ENCODE measurements around the gene ERLEC1.

ERLEC1 gene

GRCh38 chr2:53867773-53868172, 80.9 kb downstream of the ERLEC1 start:
- TF ChIP-seq EZH2 (IDR thresholded peaks at IDR 0.05; ENCODE audit: borderline replicate concordance, low read length) = no peak
- TF ChIP-seq, protein P1, sequence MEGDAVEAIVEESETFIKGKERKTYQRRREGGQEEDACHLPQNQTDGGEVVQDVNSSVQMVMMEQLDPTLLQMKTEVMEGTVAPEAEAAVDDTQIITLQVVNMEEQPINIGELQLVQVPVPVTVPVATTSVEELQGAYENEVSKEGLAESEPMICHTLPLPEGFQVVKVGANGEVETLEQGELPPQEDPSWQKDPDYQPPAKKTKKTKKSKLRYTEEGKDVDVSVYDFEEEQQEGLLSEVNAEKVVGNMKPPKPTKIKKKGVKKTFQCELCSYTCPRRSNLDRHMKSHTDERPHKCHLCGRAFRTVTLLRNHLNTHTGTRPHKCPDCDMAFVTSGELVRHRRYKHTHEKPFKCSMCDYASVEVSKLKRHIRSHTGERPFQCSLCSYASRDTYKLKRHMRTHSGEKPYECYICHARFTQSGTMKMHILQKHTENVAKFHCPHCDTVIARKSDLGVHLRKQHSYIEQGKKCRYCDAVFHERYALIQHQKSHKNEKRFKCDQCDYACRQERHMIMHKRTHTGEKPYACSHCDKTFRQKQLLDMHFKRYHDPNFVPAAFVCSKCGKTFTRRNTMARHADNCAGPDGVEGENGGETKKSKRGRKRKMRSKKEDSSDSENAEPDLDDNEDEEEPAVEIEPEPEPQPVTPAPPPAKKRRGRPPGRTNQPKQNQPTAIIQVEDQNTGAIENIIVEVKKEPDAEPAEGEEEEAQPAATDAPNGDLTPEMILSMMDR (IDR thresholded peaks at IDR 0.05; ENCODE audit: low read length) = no peak
- Histone ChIP-seq H3K9me2 (ENCODE audit: low read depth, low read length) (no peaks in the 10 kb centered on the region), H3K9ac (ENCODE audit: low read length) (no peak overlapping the region), H3K9me3 (ENCODE audit: low read length) (no peaks in the 10 kb centered on the region), H3F3A (ENCODE audit: insufficient read depth, low read length) (no peaks in the 10 kb centered on the region; the same call in 1 of the 2 replicates), H3K4me1 (ENCODE audit: insufficient read depth, low read length, severe bottlenecking) (no peaks in the 10 kb centered on the region), H3K27ac (ENCODE audit: low read depth, low read length, poor library complexity, severe bottlenecking) (no peak overlapping the region), H3K79me2 (ENCODE audit: insufficient read depth, low read length) (no peaks in the 10 kb centered on the region), H3K36me3 (ENCODE audit: insufficient read depth, low read length) (peaks cover 88% of the 10 kb centered on the region), H3K4me3 (ENCODE audit: low read depth, low read length, poor library complexity, severe bottlenecking) (no peak overlapping the region), H3K27me3 (ENCODE audit: insufficient read depth, low read length) (no peaks in the 10 kb centered on the region), H4K20me1 (ENCODE audit: insufficient read depth, low read length) (no peaks in the 10 kb centered on the region), H3K4me2 (ENCODE audit: low read length) (no peak overlapping the region), H2AFZ (ENCODE audit: low read length) (no peak overlapping the region)

Measured in OCI-LY1 (cell line).